GM18519 (cell line): ENCODE results near the gene HYAL1.
A peak's percentile ranks its signal among the peaks of the same experiment; 100 is the strongest.
"Not testable (repeated sequence)": the region's sequence is repeated elsewhere in the genome, so short reads cannot be mapped to it uniquely, and the experiment has no call there.

ENCODE experiments used
- ATAC-seq: cut with Tn5 transposase; IDR thresholded peaks from one replicate; pipeline ENCODE4 v1.9.1; 2021; ENCODE audit warnings: mild to moderate bottlenecking, moderate library complexity; ENCODE audit not compliant: unreplicated experiment, low FRiP score

HYAL1 gene

GRCh38 chr3:50296721-50297383 is 6.5 kb downstream of the HYAL1 start:
- ATAC-seq = no peak

DNA sequence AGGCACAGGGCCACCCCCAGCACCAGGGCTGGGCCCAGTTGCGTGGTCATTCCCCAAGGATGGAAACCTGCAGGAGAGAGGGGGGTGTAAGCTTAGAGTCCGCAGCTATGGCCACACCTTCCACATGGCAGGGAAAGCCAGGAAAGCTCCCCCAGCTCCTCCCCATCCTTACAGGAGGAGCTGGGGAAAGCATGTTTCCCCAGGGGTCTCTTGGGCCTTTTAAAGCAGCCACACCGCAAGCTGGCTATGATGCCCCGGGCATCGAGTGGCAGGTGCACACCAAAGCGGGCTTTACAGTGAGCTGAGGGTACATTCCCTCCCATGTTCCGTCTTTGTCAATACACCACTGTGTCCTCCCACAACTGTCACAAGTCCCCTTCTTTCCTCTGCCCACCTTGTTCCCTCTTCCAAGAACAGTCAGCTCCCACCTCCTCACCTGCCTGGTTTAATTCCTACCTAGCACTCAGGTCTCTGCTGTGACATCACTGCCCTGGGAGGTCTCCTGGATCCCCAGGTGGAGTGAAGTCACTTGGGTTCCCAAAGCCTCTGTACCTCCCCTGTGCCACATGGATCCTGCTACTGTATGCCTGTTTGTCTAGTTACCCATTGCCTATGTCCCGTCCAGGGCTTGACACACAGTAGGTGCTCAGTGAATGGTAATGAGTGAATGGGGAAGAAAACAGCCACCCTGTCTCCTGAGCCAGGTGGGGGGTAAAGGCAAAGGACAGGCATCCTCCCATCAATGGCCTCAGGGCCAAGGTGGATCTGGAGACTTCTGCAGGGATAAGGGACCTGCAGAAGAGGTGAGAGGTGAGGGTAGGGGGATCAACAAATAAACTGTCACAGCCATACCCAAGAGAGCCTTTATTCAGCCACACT is 7.6 kb downstream of the HYAL1 start:
- no peak for ATAC-seq

DNA sequence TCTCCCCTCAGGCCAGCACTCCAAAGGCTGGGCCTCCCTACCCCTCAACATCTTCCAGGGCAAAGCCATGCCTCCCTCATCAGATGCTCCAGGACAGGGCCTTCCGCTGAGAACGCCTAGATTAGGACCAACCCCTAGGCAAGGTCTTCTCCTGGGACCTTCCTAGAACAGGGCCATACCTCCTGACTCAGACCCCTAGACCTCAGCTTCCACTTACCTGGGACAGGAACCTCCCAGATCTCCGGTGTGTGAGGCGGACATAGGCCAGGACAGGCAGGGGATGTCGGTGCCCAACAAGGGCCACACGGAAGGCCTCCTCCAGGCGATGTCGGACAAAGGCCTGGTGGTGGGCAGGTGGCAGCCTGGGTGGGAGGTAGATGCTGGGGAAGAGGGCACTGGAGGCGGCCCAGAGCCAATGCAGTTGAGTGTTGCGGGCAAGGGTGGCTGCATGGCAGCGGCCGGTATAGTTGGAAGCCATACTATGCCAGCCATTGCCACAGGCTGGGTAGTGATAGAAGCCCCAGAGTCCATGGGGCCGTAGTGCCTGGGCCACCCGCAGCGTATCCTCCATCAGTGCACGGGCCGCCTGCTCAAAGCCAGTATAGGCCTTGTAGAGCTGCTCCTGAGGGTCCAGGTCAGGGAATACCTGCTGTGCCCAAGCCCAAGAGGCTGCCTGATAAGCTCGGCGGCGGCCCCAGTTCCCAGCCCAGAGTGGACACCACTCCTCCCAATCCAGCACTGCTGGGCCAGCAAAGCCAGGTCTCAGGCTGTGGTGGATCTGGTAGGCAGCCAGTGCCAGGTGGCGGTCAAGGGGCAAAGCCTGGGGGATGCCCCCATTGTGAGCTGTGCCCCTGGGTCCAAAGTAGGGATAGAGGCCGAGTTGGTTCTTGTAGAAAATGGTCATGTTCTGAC is 8.6 kb downstream of the HYAL1 start:
- ATAC-seq = no peak

- ATAC-seq = no peak
Measured at GRCh38 chr3:50294089-50294488, 9.3 kb downstream of the HYAL1 start.

- ATAC-seq = no peak
Measured at GRCh38 chr3:50293079-50293801, 10.1 kb downstream of the HYAL1 start.

GRCh38 chr3:50292159-50293078 is 11.0 kb downstream of the HYAL1 start, which contains the start of gene IFRD2:
Gene IFRD2, minus strand, starts transcription at chr3:50292429. Its CDS starts 155 bp downstream, at chr3:50292274.
- peak; percentile 83 for ATAC-seq

DNA sequence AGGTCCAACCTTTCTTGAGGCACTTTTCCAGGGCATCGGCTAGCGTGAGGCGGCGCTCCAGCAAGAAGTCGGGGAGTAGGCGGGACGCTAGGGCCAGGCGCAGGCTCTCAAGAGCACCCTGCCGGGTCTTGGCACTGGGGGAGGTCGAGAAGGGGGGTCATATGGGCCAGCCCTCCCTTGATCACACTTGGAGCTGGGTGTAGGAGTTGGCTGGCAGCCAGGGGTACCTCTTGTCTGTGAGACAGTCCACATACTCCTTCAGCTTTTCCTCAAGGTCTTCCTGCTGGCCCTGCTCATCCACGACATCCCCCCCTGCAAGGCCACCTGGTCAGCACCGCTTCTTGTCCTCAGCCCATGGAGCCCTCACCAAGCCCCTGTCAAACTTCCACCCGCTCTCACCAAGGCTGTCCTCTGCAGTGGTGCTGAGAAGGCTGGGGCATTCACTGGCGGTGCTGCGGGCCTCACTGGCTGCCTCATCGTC is 13.2 kb downstream of the HYAL1 start:
- no peak for ATAC-seq

- no peak for ATAC-seq
Measured at GRCh38 chr3:50289130-50289529, 14.2 kb downstream of the HYAL1 start.

DNA sequence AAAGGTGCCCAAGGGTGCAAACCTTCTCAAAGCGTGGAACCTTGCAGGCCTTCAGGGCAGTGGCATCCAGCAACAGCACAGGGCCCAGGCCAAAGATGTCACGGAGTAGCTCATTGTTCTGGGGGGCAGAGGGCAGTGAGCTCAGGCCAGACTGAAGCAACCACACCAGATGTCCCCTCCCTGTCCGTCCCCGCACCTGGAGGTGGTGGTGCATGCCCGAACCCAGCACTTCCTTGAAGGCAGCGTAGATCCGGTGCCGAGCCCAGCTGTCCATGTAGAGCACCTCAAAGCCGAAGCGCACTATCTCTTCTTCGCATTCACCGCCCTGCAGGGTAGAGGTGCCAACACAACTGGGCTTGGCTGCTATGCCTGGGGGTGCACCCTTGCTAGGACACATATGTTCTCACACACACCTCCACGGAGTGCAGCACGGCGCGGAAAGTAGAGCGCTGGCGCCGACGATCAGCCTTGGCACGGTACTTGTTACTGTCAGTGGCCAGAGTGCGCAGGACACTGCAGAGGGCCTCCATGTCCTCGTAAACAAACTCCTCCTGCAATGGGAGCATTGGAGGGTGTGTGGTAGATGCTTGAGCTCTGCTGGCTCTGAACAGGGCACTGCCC is 14.9 kb downstream of the HYAL1 start:
- ATAC-seq = no peak

DNA sequence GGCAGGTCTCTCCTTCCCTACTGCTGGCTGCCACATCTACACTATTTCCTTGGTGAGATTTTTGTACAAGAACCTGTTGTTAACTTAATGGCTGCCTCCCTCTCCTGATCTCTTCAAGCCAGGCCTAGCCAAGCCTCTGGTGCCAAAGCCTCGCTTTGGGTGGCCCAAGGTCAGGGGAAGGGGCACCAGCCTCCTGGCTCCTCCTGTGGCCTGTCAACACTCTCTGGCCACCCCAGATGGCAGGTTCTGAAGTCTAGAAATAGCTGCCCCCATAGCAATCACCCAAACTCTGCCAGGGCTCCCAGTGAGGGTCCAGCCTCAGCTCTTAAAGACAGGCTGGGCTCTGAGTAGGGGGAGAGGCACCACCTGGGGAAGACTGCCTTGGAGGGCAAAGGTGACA is 16.1 kb downstream of the HYAL1 start:
- no peak for ATAC-seq

DNA sequence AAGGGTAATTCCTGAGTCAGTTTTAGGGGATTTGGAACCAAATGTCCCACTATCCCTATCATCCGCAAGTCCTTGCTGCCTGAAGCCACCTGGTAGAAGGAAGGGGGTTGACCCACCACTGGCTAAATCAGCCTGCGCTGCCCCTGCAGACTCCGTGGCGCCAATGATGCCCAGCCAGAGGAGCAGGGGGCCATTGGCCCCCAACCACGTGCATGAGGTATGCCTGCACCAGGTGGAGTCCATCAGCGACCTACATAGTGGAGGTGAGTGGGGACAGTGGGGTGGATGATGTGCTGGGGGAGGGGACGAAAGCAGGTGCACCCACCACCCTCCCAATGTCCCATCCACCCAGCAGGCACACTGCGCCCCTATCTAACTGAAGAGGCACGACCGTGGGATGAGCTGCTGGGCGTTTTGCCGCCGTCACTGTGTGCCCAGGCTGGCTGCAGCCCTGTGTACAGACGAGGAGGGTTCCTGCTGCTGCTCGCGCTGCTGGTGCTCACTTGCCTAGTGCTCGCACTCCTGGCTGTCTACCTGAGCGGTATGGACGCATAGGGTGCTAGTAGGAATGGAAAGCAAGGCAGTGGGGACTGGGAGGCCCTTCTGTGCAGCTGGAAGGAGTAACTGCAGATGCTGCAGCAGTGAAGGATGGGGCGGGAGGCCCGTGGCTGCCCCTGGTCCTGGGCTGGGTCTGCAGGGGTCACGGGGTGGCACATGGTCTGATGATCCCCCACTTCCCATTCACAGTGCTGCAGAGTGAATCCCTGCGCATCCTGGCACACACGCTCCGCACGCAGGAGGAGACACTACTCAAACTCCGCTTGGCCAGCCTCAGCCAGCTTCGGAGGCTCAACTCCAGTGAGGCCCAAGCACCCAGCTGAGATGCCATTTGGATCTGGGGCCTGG is 16.8 kb downstream of the HYAL1 start:
- ATAC-seq = no peak

DNA sequence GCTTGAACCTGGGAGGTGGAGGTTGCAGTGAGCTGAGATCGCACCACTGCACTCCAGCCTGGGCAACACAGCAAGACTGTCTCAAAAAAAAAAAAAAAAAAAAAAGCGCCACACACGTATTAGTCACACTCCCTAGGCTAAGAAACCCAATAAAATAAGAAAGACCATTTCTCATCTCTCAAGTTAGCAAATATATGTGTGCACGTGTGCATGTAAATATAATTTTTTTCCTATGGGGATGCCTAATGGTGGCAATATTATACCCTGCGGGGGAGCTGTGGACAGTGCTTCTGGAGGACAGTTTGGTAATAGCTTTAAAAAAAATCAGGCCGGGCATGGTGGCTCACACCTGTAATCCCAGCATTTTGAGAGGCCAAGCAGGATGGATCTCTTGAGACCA is 19.3 kb downstream of the HYAL1 start:
- ATAC-seq = not testable (repeated sequence)

DNA sequence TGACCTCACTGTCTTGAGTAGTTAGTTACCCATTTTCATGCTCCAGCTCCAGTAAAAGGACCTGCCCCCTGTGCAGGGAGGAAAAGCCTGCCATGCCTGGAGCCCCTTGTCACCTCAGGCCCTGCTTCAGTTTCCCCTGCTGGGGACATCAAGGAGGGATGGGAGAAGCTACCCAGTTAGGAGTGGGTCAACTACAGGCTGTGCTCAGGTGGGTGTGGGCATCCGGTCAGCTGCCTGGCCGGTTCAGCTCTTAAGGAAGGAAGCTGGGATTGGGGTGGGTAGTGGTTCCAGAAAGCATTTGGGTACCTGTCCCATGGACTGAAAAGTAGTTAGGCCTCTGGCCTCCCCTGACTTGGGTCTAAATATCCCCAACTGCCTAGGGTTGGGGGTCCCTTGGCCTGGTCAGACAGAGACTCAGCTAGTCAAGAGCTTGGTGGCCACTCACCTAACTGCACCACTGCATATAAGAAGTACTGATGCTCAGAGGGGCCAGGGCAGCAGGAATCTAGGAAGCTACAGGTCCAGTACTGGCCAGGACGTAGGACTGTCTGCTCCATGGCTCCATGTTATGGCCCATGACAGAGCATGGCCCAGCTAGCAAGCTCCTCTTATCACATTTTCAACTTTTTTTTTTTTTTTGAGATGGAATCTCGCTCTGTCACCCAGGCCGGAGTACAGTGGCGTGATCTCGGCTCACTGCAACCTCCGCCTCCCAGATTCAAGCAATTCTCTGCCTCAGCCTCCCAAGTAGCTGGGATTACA is 23.9 kb downstream of the HYAL1 start:
- ATAC-seq = no peak

- no peak for ATAC-seq
Measured at GRCh38 chr3:50278880-50279224, 24.5 kb downstream of the HYAL1 start, which contains the start of gene LSMEM2. Gene LSMEM2, plus strand, starts transcription at chr3:50279087. Its CDS starts 27 bp downstream, at chr3:50279114.

- no peak for ATAC-seq
Measured at GRCh38 chr3:50278123-50278879, 25.1 kb downstream of the HYAL1 start.

GRCh38 chr3:50276762-50277101 is 26.6 kb downstream of the HYAL1 start:
- ATAC-seq = no peak
